GM19455 (cell line): ENCODE measurements around the gene FSTL4.

Experiments
- ATAC-seq: cut with Tn5 transposase; IDR thresholded peaks from one replicate; pipeline ENCODE4 v1.9.1; 2021; ENCODE audit not compliant: unreplicated experiment

Gene FSTL4

GRCh38 chr5:133252133-133252480 lies 360.2 kb downstream of the FSTL4 start:
- no peak for ATAC-seq

GRCh38 chr5:133251296-133252132 lies 360.8 kb downstream of the FSTL4 start:
- ATAC-seq = no peak

- no peak for ATAC-seq
These were observed 361.8 kb downstream of the FSTL4 start for GRCh38 chr5:133250527-133250926.

GRCh38 chr5:133249593-133249992 lies 362.7 kb downstream of the FSTL4 start:
- ATAC-seq = no peak

GRCh38 chr5:133247881-133248624 lies 364.3 kb downstream of the FSTL4 start:
- ATAC-seq = no peak

GRCh38 chr5:133247151-133247709 lies 365.1 kb downstream of the FSTL4 start:
- no peak for ATAC-seq

GRCh38 chr5:133246376-133247150 lies 365.8 kb downstream of the FSTL4 start:
- ATAC-seq = no peak

GRCh38 chr5:133246053-133246370 lies 366.3 kb downstream of the FSTL4 start:
- no peak for ATAC-seq

- ATAC-seq = no peak
These were observed 366.9 kb downstream of the FSTL4 start for GRCh38 chr5:133245191-133246052.

GRCh38 chr5:133244242-133244641 lies 368.1 kb downstream of the FSTL4 start:
- ATAC-seq = peak; percentile 68

- ATAC-seq = no peak
These were observed 369.1 kb downstream of the FSTL4 start for GRCh38 chr5:133243196-133243595.

- ATAC-seq = no peak
These were observed 370.0 kb downstream of the FSTL4 start for GRCh38 chr5:133242221-133242835.

- no peak for ATAC-seq
These were observed 370.9 kb downstream of the FSTL4 start for GRCh38 chr5:133241179-133242092.

- ATAC-seq = peak; percentile 64
These were observed 371.8 kb downstream of the FSTL4 start for GRCh38 chr5:133240425-133241091.

GRCh38 chr5:133238426-133239205 lies 373.7 kb downstream of the FSTL4 start:
- ATAC-seq = no peak

GRCh38 chr5:133236976-133237375 lies 375.4 kb downstream of the FSTL4 start:
- ATAC-seq = no peak

GRCh38 chr5:133236541-133236951 lies 375.8 kb downstream of the FSTL4 start:
- ATAC-seq = no peak
